ENCODE measurements around the gene HYKK.
"Not testable (repeated sequence)": the region's sequence is repeated elsewhere in the genome, so short reads cannot be mapped to it uniquely, and the experiment has no call there.

HYKK gene

DNA sequence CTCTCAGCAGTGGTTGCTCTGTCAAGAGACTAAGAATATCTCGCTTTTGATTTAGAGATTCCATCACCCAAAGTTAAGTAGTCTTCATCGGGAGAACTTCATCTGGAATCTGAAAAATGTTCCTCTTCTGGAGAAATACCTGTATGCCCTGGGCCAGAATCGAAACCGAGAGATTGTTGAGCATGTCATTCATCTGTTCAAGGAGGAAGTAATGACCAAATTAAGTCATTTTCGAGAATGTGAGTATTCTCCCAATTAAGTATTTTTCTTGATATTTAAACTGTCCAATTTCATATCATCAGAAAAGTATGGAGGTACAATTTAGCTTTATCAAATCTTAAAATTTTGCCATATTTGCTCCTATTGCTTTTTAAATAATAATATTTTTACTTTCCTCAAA, 19.9 kb downstream of the HYKK start:
- TF ChIP-seq, protein P1, sequence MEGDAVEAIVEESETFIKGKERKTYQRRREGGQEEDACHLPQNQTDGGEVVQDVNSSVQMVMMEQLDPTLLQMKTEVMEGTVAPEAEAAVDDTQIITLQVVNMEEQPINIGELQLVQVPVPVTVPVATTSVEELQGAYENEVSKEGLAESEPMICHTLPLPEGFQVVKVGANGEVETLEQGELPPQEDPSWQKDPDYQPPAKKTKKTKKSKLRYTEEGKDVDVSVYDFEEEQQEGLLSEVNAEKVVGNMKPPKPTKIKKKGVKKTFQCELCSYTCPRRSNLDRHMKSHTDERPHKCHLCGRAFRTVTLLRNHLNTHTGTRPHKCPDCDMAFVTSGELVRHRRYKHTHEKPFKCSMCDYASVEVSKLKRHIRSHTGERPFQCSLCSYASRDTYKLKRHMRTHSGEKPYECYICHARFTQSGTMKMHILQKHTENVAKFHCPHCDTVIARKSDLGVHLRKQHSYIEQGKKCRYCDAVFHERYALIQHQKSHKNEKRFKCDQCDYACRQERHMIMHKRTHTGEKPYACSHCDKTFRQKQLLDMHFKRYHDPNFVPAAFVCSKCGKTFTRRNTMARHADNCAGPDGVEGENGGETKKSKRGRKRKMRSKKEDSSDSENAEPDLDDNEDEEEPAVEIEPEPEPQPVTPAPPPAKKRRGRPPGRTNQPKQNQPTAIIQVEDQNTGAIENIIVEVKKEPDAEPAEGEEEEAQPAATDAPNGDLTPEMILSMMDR (IDR thresholded peaks at IDR 0.05; ENCODE audit: low read depth, low read length): no peak

DNA sequence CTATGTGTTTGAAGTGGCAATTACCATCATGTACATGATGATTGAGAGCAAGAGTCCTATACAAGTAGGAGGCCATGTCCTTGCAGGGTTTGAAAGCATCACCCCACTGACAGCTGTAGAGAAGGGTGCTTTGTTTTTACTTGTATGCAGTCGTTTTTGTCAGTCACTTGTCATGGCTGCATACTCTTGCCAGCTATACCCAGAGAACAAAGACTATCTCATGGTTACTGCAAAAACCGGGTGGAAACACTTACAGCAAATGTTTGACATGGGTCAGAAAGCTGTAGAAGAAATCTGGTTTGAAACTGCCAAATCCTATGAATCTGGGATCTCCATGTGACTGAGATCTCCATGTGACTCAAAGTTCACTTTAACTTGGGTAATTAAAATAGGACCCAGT, 26.0 kb downstream of the HYKK start:
- no peak for DNase-seq (ENCODE audit: extremely low read depth, low read depth)
- TF ChIP-seq, protein P1 (IDR thresholded peaks at IDR 0.05; ENCODE audit: low read depth, low read length): no peak

More for the DNA sequence above, 19.9 kb downstream of the HYKK start:
- DNase-seq (ENCODE audit: extremely low read depth, low read depth): no peak

DNA sequence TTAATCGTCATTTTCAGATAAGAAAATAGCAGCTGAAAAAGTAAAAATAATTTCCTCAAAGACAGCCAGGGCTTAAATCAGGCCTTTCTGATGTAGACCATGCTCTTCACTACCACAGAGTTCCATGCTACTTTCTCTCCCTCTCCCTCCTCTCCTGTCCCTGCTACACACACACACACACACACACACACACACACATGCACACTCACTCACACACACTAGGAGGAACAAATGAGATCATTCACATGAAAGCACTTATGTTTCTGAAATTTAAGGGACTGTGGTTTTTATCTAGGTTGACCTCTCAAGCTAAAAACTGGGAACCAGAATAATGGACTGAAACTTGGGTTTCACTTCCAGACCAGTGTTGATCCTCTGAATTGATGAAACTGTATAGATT, 28.8 kb downstream of the HYKK start:
- DNase-seq (ENCODE audit: extremely low read depth, low read depth): no peak
- TF ChIP-seq, protein P1 (IDR thresholded peaks at IDR 0.05; ENCODE audit: low read depth, low read length): no peak

DNA sequence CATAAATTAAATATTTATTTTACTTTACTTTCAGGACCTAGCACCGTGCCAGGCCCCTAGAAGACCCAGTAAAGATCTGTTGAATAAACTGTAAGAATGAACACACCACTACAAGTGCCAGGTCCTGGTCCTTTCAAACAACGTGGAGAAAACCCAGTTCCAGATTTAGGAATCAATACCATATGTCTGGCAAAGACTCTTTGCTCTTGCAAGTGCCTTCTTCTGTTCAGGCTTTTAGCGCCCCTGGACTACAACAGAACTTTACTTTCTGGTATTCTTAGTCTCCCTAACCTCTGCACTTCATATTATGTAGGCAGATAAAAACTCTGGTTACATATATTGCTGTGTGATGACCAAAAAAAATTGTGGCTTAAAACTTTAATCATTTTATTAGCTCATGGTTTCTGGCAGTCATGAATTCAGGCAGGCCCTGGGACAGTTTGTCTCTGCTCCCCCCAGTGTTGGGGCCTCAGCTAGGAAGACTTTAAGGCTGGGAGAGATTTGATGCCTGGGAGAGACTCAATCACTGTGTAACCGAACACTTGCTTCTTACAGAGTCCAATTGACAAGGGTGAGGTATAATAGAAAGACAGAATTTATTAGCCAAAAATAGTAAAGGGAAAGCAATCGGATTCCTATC, 30.0 kb downstream of the HYKK start:
- DNase-seq (ENCODE audit: extremely low read depth, low read depth): no peak
- TF ChIP-seq, protein P1 (IDR thresholded peaks at IDR 0.05; ENCODE audit: low read depth, low read length): no peak; the same call in 1 of the 2 replicates

DNA sequence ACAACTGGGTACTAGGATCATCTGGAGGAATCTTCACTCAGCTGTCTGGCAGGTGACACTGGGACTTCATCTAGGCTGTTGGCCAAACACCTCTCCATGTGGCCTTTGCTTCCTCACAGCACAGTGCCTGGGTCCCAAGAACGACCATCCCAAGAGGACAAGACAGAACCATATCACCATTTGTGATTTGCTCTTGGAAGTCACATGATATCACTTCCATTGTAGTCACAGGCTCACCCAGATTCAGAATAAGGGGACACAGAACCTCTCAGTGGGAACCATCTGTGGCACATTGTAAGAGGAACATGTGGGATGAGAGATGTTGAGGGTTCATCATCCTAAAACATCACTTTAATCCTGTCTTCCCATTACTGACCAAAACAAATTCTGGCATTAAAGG, 31.0 kb downstream of the HYKK start:
- TF ChIP-seq, protein P1 (IDR thresholded peaks at IDR 0.05; ENCODE audit: low read depth, low read length): no peak
- no peak for DNase-seq (ENCODE audit: extremely low read depth, low read depth)

DNA sequence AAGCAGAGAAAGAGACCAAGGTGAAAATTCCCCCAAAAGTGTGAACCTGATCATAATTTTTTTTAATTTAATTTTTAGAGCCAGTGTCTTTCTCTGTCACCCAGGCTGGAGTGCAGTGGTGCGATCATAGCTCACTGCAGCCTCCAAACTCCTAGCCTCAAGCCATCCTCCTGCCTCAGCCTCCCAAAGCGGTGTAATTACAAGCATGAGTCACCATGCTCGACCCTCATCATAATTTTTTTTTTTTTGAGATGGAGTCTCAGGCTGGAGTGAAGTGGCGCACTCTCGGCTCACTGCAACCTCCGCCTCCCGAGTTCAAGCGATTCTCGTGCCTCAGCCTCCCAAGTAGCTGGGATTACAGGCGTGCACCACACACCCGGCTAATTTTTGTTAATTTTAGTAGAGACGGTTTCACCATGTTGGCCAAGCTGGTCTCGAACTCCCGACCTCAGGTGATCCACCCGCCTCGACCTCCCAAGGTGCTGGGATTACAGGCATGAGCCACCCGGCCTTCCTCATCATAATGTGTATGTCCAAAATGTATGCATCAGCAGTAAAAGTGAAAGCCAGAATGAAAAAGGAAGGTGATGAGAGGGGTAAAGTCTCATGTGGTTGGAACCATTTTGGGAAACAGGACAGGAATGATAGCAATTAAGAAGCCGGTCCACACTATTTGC, 32.2 kb downstream of the HYKK start:
- not testable (repeated sequence) for DNase-seq (ENCODE audit: extremely low read depth, low read depth)

DNA sequence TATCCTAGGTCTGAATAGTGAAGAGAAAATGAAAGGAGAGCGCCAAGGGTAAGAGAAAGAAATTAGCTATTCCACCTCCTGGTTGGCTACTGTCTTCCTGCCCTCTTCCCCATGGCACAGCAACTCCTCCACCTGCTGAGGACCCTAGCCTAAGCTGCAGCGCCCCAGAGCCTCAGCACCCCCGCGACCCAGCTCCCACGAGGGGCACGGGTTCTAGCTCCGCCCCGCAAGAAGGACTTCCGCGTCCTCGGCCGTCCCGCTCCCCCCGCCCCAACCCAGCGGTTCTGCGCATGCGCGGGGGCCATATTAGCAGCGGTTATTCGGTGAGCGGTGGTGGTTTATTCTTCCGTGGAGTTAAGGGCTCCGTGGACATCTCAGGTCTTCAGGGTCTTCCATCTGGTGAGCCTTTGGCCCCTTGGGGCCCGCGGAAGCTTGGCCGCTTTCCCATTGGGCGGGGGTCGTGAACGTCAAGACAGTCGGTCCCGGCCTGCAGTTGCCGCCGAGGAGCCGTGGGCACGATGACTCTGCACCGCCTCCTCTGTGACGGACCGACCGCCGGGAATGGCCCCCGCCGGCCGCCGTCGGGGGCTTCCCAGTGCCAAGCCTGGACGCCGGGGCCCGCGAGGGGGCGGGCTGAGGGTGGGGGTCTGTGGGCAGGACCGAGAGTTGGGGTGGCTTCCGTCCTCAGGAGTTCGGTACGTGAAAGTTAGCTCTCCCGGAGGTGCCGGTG, 32.9 kb downstream of the HYKK start, which contains the start of gene PSMA4:
TSS of gene PSMA4 (plus strand) at position 304 of the 730 bp plus-strand sequence. CDS start 1,484 bp downstream, outside the sequence.
- TF ChIP-seq, protein P1 (IDR thresholded peaks at IDR 0.05; ENCODE audit: low read depth, low read length): no peak; the same call in 1 of the 2 replicates
- peak; percentile 48 for DNase-seq (ENCODE audit: extremely low read depth, low read depth)
